ENCODE data around the gene DNAJC1.

Gene DNAJC1

GRCh38 chr10:21715531-21716195, 287.9 kb downstream of the DNAJC1 start:
- Mint-ChIP-seq H3K27me3 (no peaks in the 10 kb centered on the region), H3K4me3 (no peak overlapping the region), H3K36me3 (peaks cover 43 to 48% of the 10 kb centered on the region in 2 donors), H3K4me1 (peaks cover 10 to 18% of the 10 kb centered on the region in 2 donors), H3K9me3 (peaks cover 0 to 2% of the 10 kb centered on the region in 2 donors), H3K27ac (no peak overlapping the region)
- DNase-seq (no peak), ATAC-seq (replicated peaks) (no peak)

DNA sequence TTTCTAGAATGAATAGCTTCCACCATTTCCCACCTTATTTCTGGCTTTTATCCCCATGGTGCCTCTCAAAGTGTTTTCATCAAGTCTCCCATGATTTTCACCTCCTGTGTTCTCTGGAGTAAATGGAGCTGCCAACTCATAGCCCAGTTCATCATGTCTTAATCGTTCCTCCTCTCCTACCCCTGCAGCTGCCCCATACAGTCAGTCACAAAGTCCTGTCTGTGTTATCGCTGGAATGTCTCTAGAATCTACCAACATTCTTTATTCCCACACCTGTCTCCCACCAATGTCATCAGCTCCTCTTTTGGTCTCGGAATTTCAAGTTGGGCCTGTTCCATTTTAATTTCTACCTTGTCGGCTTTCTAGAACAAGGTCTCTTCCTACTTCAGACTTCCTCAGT, 290.6 kb downstream of the DNAJC1 start:
- H3K27ac Mint-ChIP-seq: no peak overlapping the region
- H3K4me3 Mint-ChIP-seq: no peak overlapping the region
- H3K27me3 Mint-ChIP-seq: no peaks in the 10 kb centered on the region

DNA sequence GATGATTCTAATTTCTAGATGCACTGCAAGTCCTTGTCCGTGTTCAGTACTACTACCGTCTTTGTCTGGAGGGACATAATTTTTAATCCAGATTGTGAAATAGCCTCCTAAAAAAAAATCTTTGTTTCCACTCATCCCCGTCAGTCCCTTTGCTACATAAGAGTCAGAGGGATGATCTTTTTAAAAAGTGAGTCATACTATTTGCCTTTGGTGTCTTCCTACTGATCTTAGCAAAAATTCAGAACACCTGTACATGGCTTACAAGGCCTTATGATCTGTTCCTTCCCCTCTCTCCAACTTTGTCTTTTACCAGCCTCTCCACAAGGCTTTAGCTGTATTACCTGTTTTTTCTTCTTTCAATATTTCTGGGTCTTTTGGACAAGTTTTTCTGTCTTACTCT, 296.0 kb downstream of the DNAJC1 start:
- no peak overlapping the region for H3K4me3 Mint-ChIP-seq
- H3K27me3 Mint-ChIP-seq: no peaks in the 10 kb centered on the region
- H3K4me1 Mint-ChIP-seq: peaks cover 26 to 40% of the 10 kb centered on the region in 2 donors
- H3K36me3 Mint-ChIP-seq: peaks cover 29 to 53% of the 10 kb centered on the region in 2 donors
- H3K27ac Mint-ChIP-seq: no peak overlapping the region
- ATAC-seq (replicated peaks) (no peak), DNase-seq (no peak)
- H3K9me3 Mint-ChIP-seq: peaks cover 0 to 2% of the 10 kb centered on the region in 2 donors

More for the DNA sequence above, 290.6 kb downstream of the DNAJC1 start:
- H3K9me3 Mint-ChIP-seq: peaks cover 0 to 2% of the 10 kb centered on the region in 2 donors
- DNase-seq (no peak), ATAC-seq (replicated peaks) (no peak)
- peaks cover 18 to 26% of the 10 kb centered on the region in 2 donors for H3K4me1 Mint-ChIP-seq
- H3K36me3 Mint-ChIP-seq: peaks cover 42 to 55% of the 10 kb centered on the region in 2 donors
